IMR-90 (cell line): ENCODE results near the gene ACSBG1. TPM values are rescaled to one million over a fixed set of nuclear protein-coding genes. Genes with fewer than 3 reads are reported as not detected.

Experiments used
- ATAC-seq: fragments of 200-7000 bp; cut with Tn5 transposase; 2 replicates; pipeline ENCODE4 v1.9.1; 2020; ENCODE audit warnings: low read depth, mild to moderate bottlenecking, moderate library complexity
- BruUV-seq: library from RNA; stranded (reverse); fragments of 400-500 nt; replicated peaks from 2 replicates; lab custom pipeline; 2021; lab: Mats Ljungman, UMichigan
- CTCF ChIA-PET: fragments of 300-600 bp; formaldehyde crosslinking; extraction: SDS; loops from one replicate; lab custom pipeline; 2021; ENCODE audit warnings: antibody characterized with exemption; lab: Yijun Ruan, JAX
- POLR2A ChIA-PET: fragments of 300-600 bp; sonication (Branson Sonifier 250); formaldehyde crosslinking; loops from one replicate; lab custom pipeline; 2022; ENCODE audit warnings: antibody characterized with exemption; ENCODE audit not compliant: unreplicated experiment; lab: Charles Lee
- DNase-seq: peaks from one replicate; pipeline ENCODE4 v3.0.0; 2013
- H2AFZ ChIP-seq: replicated peaks from 2 replicates; pipeline ENCODE3; 2013; ENCODE audit warnings: low read length, mild to moderate bottlenecking; ENCODE audit not compliant: poor library complexity
- H2AK5ac ChIP-seq: 2 replicates; pipeline ENCODE4 v1.6.1; 2013; ENCODE audit warnings: low read depth, low read length, inconsistent platforms
- H2AK9ac ChIP-seq: replicated peaks from 2 replicates; pipeline ENCODE3; 2013; ENCODE audit warnings: mild to moderate bottlenecking, low read depth, low read length, moderate library complexity; ENCODE audit not compliant: poor library complexity
- H2BK120ac ChIP-seq: 2 replicates; pipeline ENCODE4 v1.6.1; 2013; ENCODE audit warnings: low read depth, low read length, inconsistent platforms
- H2BK15ac ChIP-seq: 3 replicates; pipeline ENCODE4 v1.6.1; 2013; ENCODE audit warnings: low read depth, low read length, inconsistent platforms
- H2BK20ac ChIP-seq: 2 replicates; pipeline ENCODE4 v1.6.1; 2013; ENCODE audit warnings: low read depth, mild to moderate bottlenecking, inconsistent platforms, low read length, moderate library complexity
- H2BK5ac ChIP-seq: 2 replicates; pipeline ENCODE4 v1.6.1; 2013; ENCODE audit warnings: mild to moderate bottlenecking, low read depth, low read length, inconsistent platforms; ENCODE audit not compliant: poor library complexity, severe bottlenecking
- H3K14ac ChIP-seq: replicated peaks from 2 replicates; pipeline ENCODE4 v1.6.1; 2013; ENCODE audit warnings: low read depth, low read length, inconsistent platforms
- H3K18ac ChIP-seq: 2 replicates; pipeline ENCODE4 v1.6.1; 2013; ENCODE audit warnings: low read depth, low read length, control low read depth
- H3K23ac ChIP-seq: 2 replicates; pipeline ENCODE4 v1.6.1; 2013; ENCODE audit warnings: low read depth, low read length, inconsistent platforms
- H3K27ac ChIP-seq: 2 replicates; pipeline ENCODE4 v1.5.1; 2013; ENCODE audit warnings: mild to moderate bottlenecking, control low read depth, low read length; ENCODE audit not compliant: insufficient read depth
- H3K27me3 ChIP-seq: 2 replicates; pipeline ENCODE4 v1.6.1; 2013; ENCODE audit warnings: low read length; ENCODE audit not compliant: control insufficient read depth, insufficient read depth
- H3K36me3 ChIP-seq: 2 replicates; pipeline ENCODE4 v1.6.1; 2013; ENCODE audit warnings: low read length, mixed read lengths; ENCODE audit not compliant: control insufficient read depth, insufficient read depth
- H3K4ac ChIP-seq: 2 replicates; pipeline ENCODE4 v1.6.1; 2013; ENCODE audit warnings: low read depth, low read length, inconsistent platforms
- H3K4me1 ChIP-seq: 2 replicates; pipeline ENCODE4 v1.6.1; 2013; ENCODE audit warnings: low read length, mixed read lengths; ENCODE audit not compliant: control insufficient read depth, insufficient read depth
- H3K4me2 ChIP-seq: 2 replicates; pipeline ENCODE4 v1.6.1; 2013; ENCODE audit warnings: low read depth, mild to moderate bottlenecking, control low read depth, low read length, moderate library complexity
- H3K4me3 ChIP-seq: 2 replicates; pipeline ENCODE4 v1.5.1; 2013; ENCODE audit warnings: low read depth, mild to moderate bottlenecking, control low read depth, low read length, moderate library complexity; ENCODE audit not compliant: insufficient read depth
- H3K56ac ChIP-seq: 2 replicates; pipeline ENCODE4 v1.6.1; 2013; ENCODE audit warnings: low read length, inconsistent platforms; ENCODE audit not compliant: insufficient read depth; ENCODE audit errors: extremely low read depth
- H3K79me1 ChIP-seq, 2 experiments: 2 replicates each; pipeline ENCODE4 v1.6.1; 2013; ENCODE audit warnings: low read length in 2 of 2, inconsistent platforms in 1 of 2, low read depth in 1 of 2
- H3K9ac ChIP-seq: 2 replicates; pipeline ENCODE4 v1.6.1; 2013; ENCODE audit warnings: low read depth, low read length, control low read depth
- H3K9me1 ChIP-seq: 2 replicates; pipeline ENCODE4 v1.6.1; 2013; ENCODE audit warnings: low read length, inconsistent platforms; ENCODE audit not compliant: insufficient read depth
- H3K9me3 ChIP-seq: 2 replicates; pipeline ENCODE4 v1.6.1; 2013; ENCODE audit warnings: low read length; ENCODE audit not compliant: control insufficient read depth, insufficient read depth
- H4K20me1 ChIP-seq: 2 replicates; pipeline ENCODE4 v1.6.1; 2013; ENCODE audit warnings: low read length, inconsistent platforms; ENCODE audit not compliant: insufficient read depth
- H4K5ac ChIP-seq: 2 replicates; pipeline ENCODE4 v1.6.1; 2013; ENCODE audit warnings: mild to moderate bottlenecking, low read depth, low read length, control low read depth
- H4K8ac ChIP-seq, 2 experiments: 2 replicates each; pipeline ENCODE4 v1.6.1; 2013; ENCODE audit warnings: low read depth in 2 of 2, low read length in 2 of 2, control low read depth in 1 of 2, inconsistent platforms in 1 of 2
- H4K91ac ChIP-seq: 2 replicates; pipeline ENCODE4 v1.6.1; 2013; ENCODE audit warnings: low read depth, low read length, inconsistent platforms; ENCODE audit not compliant: insufficient read depth
- BHLHE40 ChIP-seq: fragments of 150-350 bp; IDR thresholded peaks from 2 replicates; pipeline ENCODE4 v1.6.1; 2016; ENCODE audit warnings: mild to moderate bottlenecking, low read depth, low read length
- CEBPB ChIP-seq: IDR thresholded peaks from 2 replicates; pipeline ENCODE4 v1.6.1; 2012; ENCODE audit warnings: low read depth, low read length, improper control_type of control experiment
- CHD1 ChIP-seq: IDR thresholded peaks from 2 replicates; pipeline ENCODE4 v1.6.1; 2012; ENCODE audit warnings: low read depth, low read length, improper control_type of control experiment
- MAFK ChIP-seq: IDR thresholded peaks from 2 replicates; pipeline ENCODE4 v1.6.1; 2012; ENCODE audit warnings: low read depth, low read length, improper control_type of control experiment
- MAZ ChIP-seq: IDR thresholded peaks from 2 replicates; pipeline ENCODE4 v1.6.1; 2012; ENCODE audit warnings: low read depth, mild to moderate bottlenecking, low read length, improper control_type of control experiment, moderate library complexity, borderline replicate concordance
- MXI1 ChIP-seq: IDR thresholded peaks from 2 replicates; pipeline ENCODE4 v1.6.1; 2012; ENCODE audit warnings: low read depth, mild to moderate bottlenecking, low read length, moderate library complexity, borderline replicate concordance
- POLR2A ChIP-seq: IDR thresholded peaks from 2 replicates; pipeline ENCODE4 v1.6.1; 2012; ENCODE audit warnings: mild to moderate bottlenecking, low read depth, low read length
- RCOR1 ChIP-seq: IDR thresholded peaks from 2 replicates; pipeline ENCODE4 v1.6.1; 2012; ENCODE audit warnings: mild to moderate bottlenecking, low read length, improper control_type of control experiment; ENCODE audit not compliant: insufficient replicate concordance
- SMC3 ChIP-seq: fragments of 150-350 bp; IDR thresholded peaks from 2 replicates; pipeline ENCODE4 v1.6.1; 2016; ENCODE audit warnings: low read depth, mild to moderate bottlenecking, antibody characterized with exemption, low read length, moderate library complexity
- USF2 ChIP-seq: fragments of 150-350 bp; IDR thresholded peaks from 2 replicates; pipeline ENCODE4 v1.6.1; 2017; ENCODE audit warnings: mild to moderate bottlenecking, antibody characterized with exemption, low read length, low read depth
- WGBS, 2 experiments: methylation state at CpG; one replicate each; pipeline versions ENCODE4 v1.1.5 to v1.1.7; 2013; ENCODE audit warnings: missing lambda C conversion rate in 2 of 2; ENCODE audit not compliant: insufficient read length in 1 of 2; ENCODE audit errors: extremely low coverage in 2 of 2; 5-methylcytosine and 5-hydroxymethylcytosine counted together
- dilution Hi-C: fragments of 300-500 bp; cut with HindIII; formaldehyde crosslinking; loops from one replicate; pipeline ENCODE4 v1.14.3; 2018; ENCODE audit warnings: low sequenced_read_pairs; ENCODE audit not compliant: unreplicated experiment
- in situ Hi-C: fragments of 300-500 bp; cut with MboI; formaldehyde crosslinking; loops from 3 replicates; pipeline ENCODE4 v1.14.3; 2019; ENCODE audit warnings: low sequenced_read_pairs, inconsistent platforms, mixed read lengths
- intact Hi-C: fragments of 100-400 bp; cut with micrococcal nuclease; formaldehyde crosslinking; loops from 2 replicates; pipeline ENCODE4 v1.10.0; 2022
- polyA plus RNA-seq, 3 experiments: library from polyadenylated mRNA; depleted of rRNA; stranded (reverse); fragments of >200 nt; gene quantifications; 2 replicates each; pipeline ENCODE4 v1.2.3, GENCODE V29; 2012; ENCODE audit warnings: low replicate concordance in 1 of 3
- total RNA-seq: library from RNA; depleted of rRNA; stranded (reverse); fragments of >200 nt; gene quantifications from 2 replicates; pipeline ENCODE4 v1.2.3, GENCODE V29; 2012

The ACSBG1 gene
- total and polyA plus RNA-seq, 2 of the 4 experiments (the other 2 are of a cell fraction), result 0.02 TPM; not detected in 1

GRCh38 chr15:78197632-78198031, 36.7 kb downstream of the ACSBG1 start:
- H3K27ac ChIP-seq, result no peak overlapping the region

More at GRCh38 chr15:78197632-78198031, 36.7 kb downstream of the ACSBG1 start:
- H3K4me1 ChIP-seq, result no peaks in the 10 kb centered on the region
- no peak overlapping the region for H2AFZ ChIP-seq
- H3K56ac ChIP-seq, result no peak overlapping the region
- DNase-seq (no peak), ATAC-seq (no peak)
- POLR2A ChIA-PET, result no interaction called here
- H3K4me3 ChIP-seq, result no peak overlapping the region
- H2AK9ac ChIP-seq, result no peak overlapping the region
- H2AK5ac ChIP-seq, result no peak overlapping the region
- dilution Hi-C loops (no loop called here), in situ Hi-C loops (no loop called here), intact Hi-C loops (no loop called here)
- H3K9me3 ChIP-seq, result no peaks in the 10 kb centered on the region
- no peak overlapping the region for H2BK120ac ChIP-seq
- no peak overlapping the region for H3K4ac ChIP-seq
- H2BK20ac ChIP-seq, result no peak overlapping the region
- H3K36me3 ChIP-seq, result no peaks in the 10 kb centered on the region
- no peak overlapping the region for H3K18ac ChIP-seq
- H3K27me3 ChIP-seq, result peaks cover 39% of the 10 kb centered on the region
- H4K20me1 ChIP-seq, result no peaks in the 10 kb centered on the region
- WGBS, 2 experiments, result 66% methylated on average over 4 of the region's 7 CpGs; no CpG with 5 or more reads in 1 of the 2 experiments
- H3K14ac ChIP-seq, result no peak overlapping the region
- no peak overlapping the region for H4K8ac ChIP-seq
- no peak overlapping the region for H2BK15ac ChIP-seq
- CTCF ChIA-PET, result no interaction called here
- H3K9ac ChIP-seq, result no peak overlapping the region
- no peaks in the 10 kb centered on the region for H3K79me1 ChIP-seq
- no peak overlapping the region for H4K91ac ChIP-seq
- BruUV-seq, result no TSS peak
- no peak overlapping the region for H2BK5ac ChIP-seq
- H3K4me2 ChIP-seq, result no peak overlapping the region
- TF ChIP-seq SMC3 (no peak), MAZ (no peak), POLR2A (no peak), MXI1 (no peak), CEBPB (no peak), MAFK (no peak), RCOR1 (no peak), BHLHE40 (no peak), CHD1 (no peak), USF2 (no peak)
- no peak overlapping the region for H3K23ac ChIP-seq
- H4K5ac ChIP-seq, result no peak overlapping the region
- no peaks in the 10 kb centered on the region for H3K9me1 ChIP-seq
